Sigmoid colon (tissue), 4 donors: ENCODE data around the gene GAREM2.

Experiments used
- EP300 ChIP-seq, 4 donors: sonication (generic); formaldehyde crosslinking; IDR thresholded peaks; one replicate each; pipeline ENCODE4 v1.6.1; 2017; ENCODE audit warnings: antibody characterized with exemption in 4 of 4
- POLR2A ChIP-seq, 2 donors: fragments of 450-650 bp; IDR thresholded peaks; one replicate each; pipeline ENCODE4 v1.6.1; 2016; ENCODE audit warnings: antibody characterized with exemption in 2 of 2, mild to moderate bottlenecking in 2 of 2, moderate library complexity in 2 of 2
- POLR2AphosphoS5 ChIP-seq, 4 donors: sonication (generic); formaldehyde crosslinking; IDR thresholded peaks; one replicate each; pipeline ENCODE4 v1.6.1; 2017; ENCODE audit warnings: antibody characterized with exemption in 4 of 4
- TF ChIP-seq, protein P1 (sequence below), 4 experiments: fragments of 450-650 bp in 3 of 4; fragments of 200-600 bp in 1 of 4; IDR thresholded peaks; one replicate each; pipeline ENCODE4 v1.5.1; 2016 to 2019; ENCODE audit warnings: antibody characterized with exemption in 4 of 4, mild to moderate bottlenecking in 3 of 4, moderate library complexity in 2 of 4

DNA sequence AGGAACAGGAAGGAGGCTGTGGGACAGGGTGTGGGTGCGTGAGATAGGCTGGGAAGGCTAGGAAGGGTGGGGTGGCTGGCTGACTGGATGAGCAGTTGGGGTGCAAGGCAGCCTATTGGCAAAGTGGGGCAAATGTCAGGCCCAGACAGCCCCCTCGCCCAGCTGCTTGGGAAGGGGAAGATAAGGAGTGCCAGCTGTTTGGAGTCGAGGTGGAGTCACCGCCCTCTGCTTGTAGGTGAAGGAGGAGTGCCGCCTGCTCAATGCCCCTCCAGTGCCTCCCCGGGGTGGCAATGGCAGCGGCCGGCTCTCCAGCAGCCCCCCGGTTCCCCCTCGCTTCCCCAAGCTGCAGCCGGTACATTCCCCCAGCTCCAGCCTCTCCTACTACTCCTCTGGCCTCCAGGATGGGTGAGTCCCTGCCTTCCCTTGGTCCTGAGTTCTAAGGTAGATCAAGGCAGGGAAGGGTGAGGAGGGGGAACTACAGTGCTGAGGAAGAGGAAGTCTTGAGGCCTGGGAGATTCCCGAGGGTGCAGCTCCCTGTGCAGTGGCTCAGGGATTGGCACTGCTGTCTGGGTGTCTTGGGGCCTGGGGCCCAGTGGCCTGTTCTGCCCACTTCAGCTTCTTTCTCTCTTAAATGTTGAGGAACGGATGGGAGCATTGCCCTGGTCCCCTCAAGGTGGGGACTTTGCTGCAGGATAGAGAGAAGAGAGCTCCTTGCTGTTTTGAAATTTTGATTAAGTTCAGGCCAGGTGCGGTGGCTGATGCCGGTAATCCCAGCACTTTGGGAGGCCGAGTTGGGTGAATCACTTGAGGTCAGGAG lies 13.3 kb downstream of the GAREM2 start:
- TF ChIP-seq, protein P1, sequence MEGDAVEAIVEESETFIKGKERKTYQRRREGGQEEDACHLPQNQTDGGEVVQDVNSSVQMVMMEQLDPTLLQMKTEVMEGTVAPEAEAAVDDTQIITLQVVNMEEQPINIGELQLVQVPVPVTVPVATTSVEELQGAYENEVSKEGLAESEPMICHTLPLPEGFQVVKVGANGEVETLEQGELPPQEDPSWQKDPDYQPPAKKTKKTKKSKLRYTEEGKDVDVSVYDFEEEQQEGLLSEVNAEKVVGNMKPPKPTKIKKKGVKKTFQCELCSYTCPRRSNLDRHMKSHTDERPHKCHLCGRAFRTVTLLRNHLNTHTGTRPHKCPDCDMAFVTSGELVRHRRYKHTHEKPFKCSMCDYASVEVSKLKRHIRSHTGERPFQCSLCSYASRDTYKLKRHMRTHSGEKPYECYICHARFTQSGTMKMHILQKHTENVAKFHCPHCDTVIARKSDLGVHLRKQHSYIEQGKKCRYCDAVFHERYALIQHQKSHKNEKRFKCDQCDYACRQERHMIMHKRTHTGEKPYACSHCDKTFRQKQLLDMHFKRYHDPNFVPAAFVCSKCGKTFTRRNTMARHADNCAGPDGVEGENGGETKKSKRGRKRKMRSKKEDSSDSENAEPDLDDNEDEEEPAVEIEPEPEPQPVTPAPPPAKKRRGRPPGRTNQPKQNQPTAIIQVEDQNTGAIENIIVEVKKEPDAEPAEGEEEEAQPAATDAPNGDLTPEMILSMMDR (IDR thresholded peaks at IDR 0.05), result no peak
- no peak for TF ChIP-seq POLR2AphosphoS5 (IDR thresholded peaks at IDR 0.05)
- TF ChIP-seq POLR2A (IDR thresholded peaks at IDR 0.05), result no peak
- TF ChIP-seq EP300 (IDR thresholded peaks at IDR 0.05), result no peak
